Stimulated activated CD4-positive, alpha-beta T cell treated with anti-CD3 and anti-CD28 coated beads, Interleukin-4, amount 100 ng/mL, for 24 hours (primary cell): Measurements from ENCODE around the gene CLTCL1.

Experiments
- DNase-seq: peaks from one replicate; pipeline ENCODE4 v3.0.0-alpha.2; 2020

CLTCL1 gene

DNA sequence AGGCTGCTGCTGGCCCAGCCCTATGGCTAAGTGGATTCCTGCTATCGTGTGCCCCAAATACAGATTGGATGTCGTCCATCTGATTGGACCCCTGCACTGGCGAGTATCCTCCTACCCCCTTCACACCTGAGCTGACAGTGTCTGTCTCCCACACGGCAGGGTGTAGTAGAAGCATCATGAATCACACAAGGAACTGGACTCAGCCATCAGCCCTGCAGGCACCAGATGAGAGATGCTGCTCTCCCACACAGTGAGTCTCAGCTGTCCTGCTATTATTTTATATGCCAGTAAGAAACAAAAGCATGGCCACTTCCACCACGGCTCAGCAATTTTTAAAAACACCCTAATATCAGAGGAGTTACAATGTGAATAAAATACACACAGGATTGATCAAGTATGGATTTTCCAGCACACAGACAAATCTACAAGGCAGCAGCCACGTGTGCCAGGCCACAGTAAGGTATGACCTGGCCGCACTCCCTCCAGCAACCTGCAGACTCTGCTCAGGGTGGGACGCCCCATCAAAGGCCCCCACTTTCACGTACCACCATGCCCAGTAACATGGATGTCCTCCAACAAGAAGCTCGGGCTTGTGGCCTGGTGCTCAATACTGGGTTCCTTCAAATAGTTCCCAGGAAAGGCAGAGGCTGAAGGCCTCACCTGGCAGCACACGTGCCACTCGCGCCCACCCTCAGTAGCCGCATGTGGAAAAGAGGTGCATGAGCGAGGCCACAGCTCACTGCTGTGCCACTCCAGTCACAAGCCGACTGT is 96.6 kb downstream of the CLTCL1 start:
- DNase-seq: no peak

- no peak for DNase-seq
Measured at GRCh38 chr22:19193879-19194278, 97.6 kb downstream of the CLTCL1 start.

DNA sequence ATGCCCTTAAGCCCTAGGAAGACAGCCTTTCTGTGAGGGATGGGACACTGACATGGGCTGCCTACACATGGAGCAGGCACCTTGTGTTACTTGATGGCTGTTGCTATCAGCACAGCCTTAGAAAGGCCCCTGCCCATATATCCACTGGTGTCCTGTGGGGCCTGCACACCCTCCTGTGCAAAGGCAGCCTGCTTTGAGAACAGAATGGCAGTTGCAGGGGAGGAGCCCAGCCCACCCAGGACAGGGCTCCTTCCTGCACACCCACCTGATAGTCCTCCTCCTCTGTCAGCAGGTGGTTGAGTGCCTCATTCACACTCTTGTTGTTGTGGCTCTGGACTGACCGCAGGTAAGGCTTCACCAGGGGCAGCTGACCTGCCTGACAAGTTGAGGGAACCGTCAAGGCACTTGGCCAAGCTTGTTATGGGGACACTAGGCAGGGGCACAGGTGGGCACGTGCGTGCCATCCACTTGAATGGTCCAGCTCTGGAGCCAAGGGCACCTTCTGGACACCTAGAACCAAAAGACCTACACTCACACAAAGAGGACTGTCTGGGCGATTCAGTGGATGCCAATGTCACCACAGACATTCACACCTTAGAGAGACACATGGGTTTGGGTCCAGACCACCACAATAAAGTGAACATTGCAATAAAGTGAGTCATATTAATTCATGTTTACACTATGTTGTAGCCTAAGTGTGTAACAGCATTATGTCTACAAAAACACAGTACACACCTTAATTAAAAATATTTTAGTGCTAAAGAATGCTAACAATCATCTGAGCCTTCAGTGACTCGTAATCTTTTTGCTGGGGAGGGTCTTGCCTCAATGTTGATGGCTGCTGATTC is 103.6 kb downstream of the CLTCL1 start:
- DNase-seq: no peak

DNA sequence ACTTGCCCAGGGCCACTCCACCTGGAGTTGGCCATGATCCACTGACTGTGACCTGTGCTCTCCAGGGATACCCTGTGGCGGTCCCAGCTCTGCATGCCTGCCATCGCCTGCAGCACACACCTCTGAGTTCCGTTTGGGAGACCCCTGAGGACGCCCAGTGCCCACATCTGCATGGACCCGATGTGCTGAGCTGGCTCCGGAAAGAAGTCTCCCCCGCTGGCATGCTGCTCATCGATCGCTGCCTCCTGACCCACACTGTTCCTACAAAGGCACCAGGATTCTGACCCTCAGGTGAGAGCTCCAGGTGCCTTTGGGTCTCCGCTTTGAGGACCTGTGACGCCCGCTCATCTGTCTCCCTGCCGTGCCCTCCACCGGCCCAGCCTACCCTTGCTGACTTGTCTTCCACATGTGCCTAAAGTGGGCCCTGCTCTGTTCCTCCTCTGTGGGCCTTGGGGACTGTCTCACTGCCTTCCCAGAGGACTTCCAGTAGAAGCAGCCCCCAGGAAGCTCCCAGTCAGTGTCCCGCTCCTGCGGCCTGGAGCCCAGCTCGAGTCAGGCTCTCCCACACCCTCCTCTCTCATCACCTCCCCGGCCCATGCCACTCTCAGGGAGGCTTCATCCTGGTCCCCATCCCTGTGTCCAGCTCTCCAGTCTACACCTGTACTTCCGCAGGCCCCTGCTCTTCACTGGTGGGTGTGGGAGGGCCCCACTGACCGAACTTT is 107.1 kb downstream of the CLTCL1 start:
- no peak for DNase-seq

DNA sequence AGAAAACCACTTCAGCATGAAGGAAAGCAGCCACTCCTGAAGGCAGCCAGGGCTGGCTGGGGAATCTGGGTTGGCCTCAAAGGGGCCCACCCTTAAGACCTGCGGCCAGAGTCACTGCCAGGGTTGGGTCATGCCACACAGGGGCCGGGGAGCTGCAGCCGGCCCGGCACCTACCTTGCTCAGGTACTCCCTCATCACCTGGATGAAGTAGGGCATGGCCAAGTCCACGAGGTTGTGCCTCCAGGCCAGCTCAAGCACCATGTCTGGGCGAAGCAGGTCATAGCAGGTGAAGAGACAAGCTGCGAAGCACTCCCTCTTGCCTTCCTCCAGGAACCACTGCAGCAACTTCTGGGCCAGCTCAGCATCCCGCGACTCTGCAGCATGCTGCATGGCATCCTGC is 108.3 kb downstream of the CLTCL1 start:
- DNase-seq: no peak

DNA sequence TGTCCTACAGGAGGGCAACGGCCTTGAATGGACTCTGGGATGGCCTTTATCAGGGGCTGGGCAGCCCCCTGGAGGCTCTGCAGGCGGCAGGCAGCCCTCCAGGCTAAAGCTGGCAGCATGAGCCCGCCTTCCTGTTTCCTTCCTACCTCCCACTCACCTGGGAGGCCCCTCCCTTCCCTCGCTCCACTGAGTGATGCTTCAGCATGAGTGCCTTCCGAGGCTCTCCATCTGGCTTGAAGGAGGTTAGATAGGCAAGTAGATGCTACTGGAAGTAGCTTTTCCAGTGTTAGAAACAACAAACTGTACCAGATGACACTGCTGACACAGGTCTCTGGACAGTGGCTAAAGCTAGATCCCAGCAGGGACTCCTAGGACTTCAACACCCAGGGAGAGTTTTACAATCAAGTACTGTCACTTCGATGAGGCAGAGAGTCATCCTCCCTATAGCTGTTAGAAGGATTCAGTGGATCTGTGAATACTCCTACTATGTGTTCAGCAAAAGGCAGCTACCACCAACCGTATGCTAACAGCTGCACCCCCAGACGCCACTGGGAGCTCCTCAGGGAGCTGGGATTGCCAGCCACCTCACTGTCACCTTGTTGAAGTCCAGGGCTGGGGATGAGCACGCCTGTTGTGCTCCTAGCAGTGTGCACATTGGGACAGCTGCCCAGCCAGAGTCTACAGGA is 108.9 kb downstream of the CLTCL1 start:
- no peak for DNase-seq

GRCh38 chr22:19181786-19182471 is 109.6 kb downstream of the CLTCL1 start:
- DNase-seq: no peak

DNA sequence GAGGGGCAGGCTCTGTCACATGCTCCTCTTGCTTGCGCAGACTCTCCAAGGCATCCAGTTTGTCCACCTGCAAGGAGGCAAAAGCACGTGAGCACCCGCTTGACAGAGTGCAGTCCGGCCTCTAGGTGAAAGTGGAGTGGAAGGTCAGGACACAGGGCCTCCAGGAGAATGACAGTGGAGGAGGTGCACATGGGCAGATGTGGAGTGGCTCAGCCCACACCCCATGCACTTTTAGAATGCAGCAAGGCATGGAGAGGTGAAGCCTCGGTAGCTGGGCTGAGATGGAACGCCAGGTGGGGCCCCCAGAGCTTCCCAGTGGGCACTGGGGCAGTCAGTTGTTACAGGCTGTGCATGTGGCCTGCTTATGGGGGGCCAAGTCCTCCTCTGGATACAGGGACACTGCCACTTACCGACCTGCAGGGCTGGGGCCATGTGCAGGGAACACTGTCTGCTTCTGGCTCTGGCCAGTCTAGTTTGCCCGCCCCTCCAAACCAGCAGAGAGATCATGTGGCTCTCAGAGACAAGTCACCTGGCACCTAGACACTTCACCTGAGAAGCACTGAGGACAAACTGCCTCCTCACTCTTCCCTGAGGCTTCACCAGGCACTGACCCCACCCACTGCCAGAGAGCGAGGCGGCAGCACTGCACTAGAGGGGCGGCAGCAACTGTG is 110.6 kb downstream of the CLTCL1 start:
- DNase-seq: no peak

GRCh38 chr22:19180234-19180633 is 111.3 kb downstream of the CLTCL1 start:
- no peak for DNase-seq

- peak; percentile 48 for DNase-seq
Measured at GRCh38 chr22:19179497-19180048, 111.9 kb downstream of the CLTCL1 start.

- peak; percentile 85 for DNase-seq
Measured at GRCh38 chr22:19178657-19179496, 112.6 kb downstream of the CLTCL1 start, which contains the start of gene SLC25A1. Gene SLC25A1, minus strand, starts transcription at chr22:19178736. Its CDS starts 63 bp downstream, at chr22:19178673.

GRCh38 chr22:19178065-19178656 is 113.4 kb downstream of the CLTCL1 start:
- peak; percentile 54 for DNase-seq

DNA sequence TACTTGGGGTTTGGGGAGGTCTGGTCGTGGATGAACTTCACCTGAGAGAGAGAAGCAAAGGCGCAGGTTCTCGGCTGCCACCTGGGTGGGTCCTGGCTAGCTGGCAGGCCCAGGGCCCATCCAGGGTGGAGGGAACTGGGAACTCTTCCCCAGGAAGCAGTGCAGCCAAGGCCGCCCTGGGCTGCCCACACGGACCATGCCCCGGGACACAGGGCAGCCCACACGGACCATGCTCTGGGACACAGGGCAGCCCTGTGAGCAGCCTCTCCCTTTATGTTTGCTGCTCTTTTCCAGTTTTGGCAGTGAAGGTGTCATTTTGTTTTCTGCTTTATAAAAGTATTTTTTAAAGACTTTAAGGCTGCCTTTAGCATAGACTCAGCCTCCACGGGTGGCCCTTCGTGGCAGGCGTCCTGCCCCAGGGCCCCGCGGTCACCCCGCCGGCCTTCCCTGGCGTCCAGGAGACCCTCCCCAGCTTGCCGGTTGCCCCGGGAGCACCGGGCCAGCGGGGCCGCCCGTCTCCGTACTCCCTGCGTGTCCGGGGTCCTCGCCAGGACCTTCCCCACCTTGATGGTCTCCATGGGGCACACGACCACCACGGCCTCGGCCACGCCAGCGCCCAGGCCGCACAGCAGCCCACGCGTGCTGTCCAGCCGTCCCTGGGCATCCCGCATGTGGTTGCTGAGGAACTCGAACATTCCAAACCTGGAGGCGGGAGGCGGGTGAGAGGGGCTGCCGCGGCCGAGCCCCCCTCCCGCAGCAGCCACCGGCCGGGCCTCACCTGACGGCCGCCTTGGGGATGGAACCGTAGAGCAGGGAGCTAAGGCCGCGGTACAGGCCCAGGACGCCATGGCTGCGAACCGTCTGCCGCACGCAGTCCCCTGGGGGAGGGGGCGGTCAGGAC is 114.1 kb downstream of the CLTCL1 start:
- DNase-seq: no peak

DNA sequence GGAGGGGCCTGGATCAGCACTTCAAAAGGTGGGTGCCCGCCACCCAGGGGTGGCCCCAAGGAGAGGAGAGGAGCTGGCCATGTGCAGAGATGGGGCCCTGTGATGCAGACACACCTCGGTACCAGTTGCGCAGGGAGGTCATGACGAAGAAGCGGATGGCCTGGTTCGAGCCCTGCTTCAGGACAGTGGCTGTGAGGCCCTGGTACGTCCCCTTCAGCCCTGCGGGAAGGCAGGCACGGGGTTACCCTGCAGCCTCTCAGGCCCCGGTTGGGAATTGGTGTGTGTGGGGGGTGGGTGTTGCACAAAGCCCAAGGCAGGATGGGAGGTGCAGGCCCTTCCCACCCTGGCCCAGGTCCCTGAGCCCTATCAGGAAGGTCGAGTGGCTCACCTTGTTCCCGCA is 114.8 kb downstream of the CLTCL1 start:
- no peak for DNase-seq

DNA sequence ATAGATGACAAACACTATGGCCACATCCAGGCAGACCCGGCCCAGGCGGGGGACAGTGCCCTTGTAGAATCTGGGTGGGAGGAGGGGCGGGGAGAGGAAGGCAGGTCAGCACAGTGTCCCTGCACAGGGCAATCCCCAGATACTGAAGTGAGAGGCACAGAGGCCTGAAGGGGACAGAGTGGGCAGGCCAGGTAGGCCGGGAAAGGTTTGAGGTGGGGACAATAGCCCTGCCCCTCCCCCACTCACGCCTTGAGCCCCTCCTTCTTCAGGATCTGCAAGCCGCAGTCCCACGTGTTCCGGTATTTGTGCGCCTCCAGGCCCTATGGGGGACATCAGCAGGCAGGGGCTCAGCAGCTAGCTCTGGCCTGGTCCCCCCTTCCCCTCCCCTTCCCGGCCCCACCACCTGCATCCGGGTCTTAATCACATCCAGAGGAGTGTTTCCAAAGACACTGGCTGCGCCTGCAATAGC is 115.3 kb downstream of the CLTCL1 start:
- no peak for DNase-seq

GRCh38 chr22:19175602-19176174 is 115.8 kb downstream of the CLTCL1 start:
- no peak for DNase-seq

GRCh38 chr22:19175026-19175601 is 116.4 kb downstream of the CLTCL1 start:
- no peak for DNase-seq
